Measurements from ENCODE around the gene CYP8B1.

CYP8B1 gene

GRCh38 chr3:42839616-42840015 lies 36.1 kb downstream of the CYP8B1 start:
- TF ChIP-seq CTCF (conservative IDR thresholded peaks at IDR 0.05) = peak; percentile 89

GRCh38 chr3:42838571-42838970 lies 37.1 kb downstream of the CYP8B1 start:
- no peak for TF ChIP-seq CTCF (conservative IDR thresholded peaks at IDR 0.05)
- H3K27ac ChIP-seq = peak overlapping the region; percentile 55

More at GRCh38 chr3:42839616-42840015, 36.1 kb downstream of the CYP8B1 start:
- H3K27ac ChIP-seq = peak overlapping the region; percentile 55; the same call in 1 of the 2 replicates

GRCh38 chr3:42836150-42837123 lies 39.2 kb downstream of the CYP8B1 start:
- TF ChIP-seq CTCF (conservative IDR thresholded peaks at IDR 0.05) = 0 out of 2 replicates have a peak, but pooled peaks have one; percentile 25

GRCh38 chr3:42831321-42831713 lies 44.4 kb downstream of the CYP8B1 start:
- peak; percentile 68 for TF ChIP-seq CTCF (conservative IDR thresholded peaks at IDR 0.05)
- H3K27ac ChIP-seq = no peak overlapping the region

More at GRCh38 chr3:42836150-42837123, 39.2 kb downstream of the CYP8B1 start:
- H3K27ac ChIP-seq = no peak overlapping the region

- peak; percentile 82 for TF ChIP-seq CTCF (conservative IDR thresholded peaks at IDR 0.05)
- H3K27ac ChIP-seq = no peak overlapping the region
Measured at GRCh38 chr3:42830437-42831320, 45.0 kb downstream of the CYP8B1 start.

GRCh38 chr3:42829628-42830436 lies 45.8 kb downstream of the CYP8B1 start:
- H3K27ac ChIP-seq = peak overlapping the region; percentile 1; the same call in 1 of the 2 replicates
- TF ChIP-seq CTCF (conservative IDR thresholded peaks at IDR 0.05) = no peak

All from VCaP (cell line).